Adrenal gland (tissue), 12 donors: ENCODE results near the gene CREG1. TPM values are rescaled to one million over a fixed set of nuclear protein-coding genes. Genes with fewer than 3 reads are reported as not detected.

Source experiments
- DNase-seq, 7 donors: peaks; one replicate each; pipeline ENCODE4 v3.0.0-alpha.2; 2019 to 2020
- H3K27ac ChIP-seq, 5 donors: fragments of 200-600 bp; sonication (generic) in 4 of 5; 1 replicate in 3 of 5; 2 replicates in 2 of 5; pipeline versions ENCODE4 v1.5.1 to v1.8.0; 2016 to 2020; ENCODE audit warnings: mild to moderate bottlenecking in 1 of 5
- H3K27me3 ChIP-seq: fragments of 200-600 bp; 2 replicates; pipeline ENCODE4 v1.8.0; 2021
- H3K36me3 ChIP-seq, 2 donors: fragments of 200-600 bp; replicated peaks in 1 of 2; 1 replicate in 1 of 2; 2 replicates in 1 of 2; pipeline versions ENCODE4 v1.5.1 to v1.8.0; 2018 to 2022
- H3K4me1 ChIP-seq, 2 donors: fragments of 200-600 bp; replicated peaks in 1 of 2; 1 replicate in 1 of 2; 2 replicates in 1 of 2; pipeline versions ENCODE4 v1.5.1 to v1.8.0; 2018 to 2021
- H3K4me3 ChIP-seq, 4 donors: fragments of 200-600 bp; sonication (generic) in 3 of 4; one replicate each; pipeline ENCODE4 v1.5.1; 2016 to 2018
- H3K9me3 ChIP-seq, 3 donors: fragments of 200-600 bp; sonication (generic) in 1 of 3; replicated peaks in 1 of 3; 1 replicate in 2 of 3; 2 replicates in 1 of 3; pipeline versions ENCODE4 v1.5.1 to v1.8.0; 2016 to 2021
- CTCF ChIP-seq, 6 experiments: fragments of 450-650 bp in 4 of 6; fragments of 200-600 bp in 2 of 6; sonication (generic) in 1 of 6; IDR thresholded peaks; 1 replicate in 5 of 6; 2 replicates in 1 of 6; pipeline versions ENCODE4 v1.5.1 to v1.8.0; 2016 to 2021; ENCODE audit warnings: antibody characterized with exemption in 6 of 6, mild to moderate bottlenecking in 2 of 6, moderate library complexity in 1 of 6
- POLR2A ChIP-seq, 2 donors: fragments of 450-650 bp; IDR thresholded peaks; one replicate each; pipeline ENCODE4 v1.6.1; 2017; ENCODE audit warnings: antibody characterized with exemption in 2 of 2, mild to moderate bottlenecking in 2 of 2, moderate library complexity in 1 of 2
- WGBS, 4 donors: extraction: QIAGEN DNeasy Blood & Tissue Kit in 2 of 4; methylation state at CpG; one replicate each; pipeline versions ENCODE4 v1.1.5 to v1.1.7; 2013 to 2017; 5-methylcytosine and 5-hydroxymethylcytosine counted together
- intact Hi-C, 2 donors: fragments of 100-400 bp; cut with DNase I; formaldehyde crosslinking; loops; one replicate each; pipeline versions ENCODE4 v1.14.1 to v1.15.0; 2022 to 2023
- polyA plus RNA-seq, 3 donors: library from polyadenylated mRNA; stranded (reverse); fragments of 200-250 nt in 2 of 3; fragments of 350-450 nt in 1 of 3; fragmentation: Illumina TruSeq in 1 of 3; extraction: RNeasy Lipid Tissue Mini Kit (QIAGEN cat#74804) in 1 of 3; gene quantifications; one replicate each; pipeline ENCODE4 v1.2.3, GENCODE V29; 2013 to 2014
- total RNA-seq, 9 donors: library from RNA; depleted of rRNA in 4 of 9; stranded (reverse); fragments of >200 nt in 4 of 9; fragments of 120-200 nt in 1 of 9; fragmentation: NEBNext Ultra II Directional in 1 of 9; extraction: Animal tissue kit (Norgen Biotek cat#: 25700) in 1 of 9; gene quantifications; one replicate each; pipeline versions ENCODE4 v1.1.0 to v1.2.4, GENCODE V29; 2013 to 2023
- donor health status: healthy with polysubstance abuse.
- donor health status: Bipolar disorder and iron deficiency.
- donor health status: DM: yes; HTN: yes; CAD: no.
- donor health status: DM: no; HTN: no; CAD: no.
- donor health status: DM: no; HTN: no; CAD: no.
- donor health status: DM: yes; HTN: yes; CAD: no.

CREG1 gene
- total and polyA plus RNA-seq, 12 donors = 69.8 to 605 (median 227) TPM

- Histone ChIP-seq H3K27ac (no peak overlapping the region), H3K4me1 (no peaks in the 10 kb centered on the region), H3K36me3 (no peaks in the 10 kb centered on the region), H3K27me3 (no peaks in the 10 kb centered on the region), H3K9me3 (no peaks in the 10 kb centered on the region), H3K4me3 (no peak overlapping the region)
- intact Hi-C loops = no loop called here
- no peak for TF ChIP-seq CTCF (IDR thresholded peaks at IDR 0.05)
- TF ChIP-seq POLR2A (IDR thresholded peaks at IDR 0.05) = no peak
- WGBS, 4 donors = 72 to 83% (median 79%) methylated on average over 2 of the region's 2 CpGs
- DNase-seq = no peak
Observed at GRCh38 chr1:167588361-167588760, 34.8 kb upstream of the CREG1 start.

- Histone ChIP-seq H3K9me3 (no peaks in the 10 kb centered on the region), H3K4me3 (no peak overlapping the region), H3K36me3 (no peaks in the 10 kb centered on the region), H3K27ac (no peak overlapping the region), H3K4me1 (no peaks in the 10 kb centered on the region), H3K27me3 (no peaks in the 10 kb centered on the region)
- 78 to 90% (median 80%) methylated on average over 1 of the region's 1 CpG for WGBS, 4 donors
- intact Hi-C loops = no loop called here
- TF ChIP-seq POLR2A (IDR thresholded peaks at IDR 0.05) = no peak
- TF ChIP-seq CTCF (IDR thresholded peaks at IDR 0.05) = no peak
- no peak for DNase-seq
Observed at GRCh38 chr1:167587872-167588271, 34.3 kb upstream of the CREG1 start.

- TF ChIP-seq POLR2A (IDR thresholded peaks at IDR 0.05) = no peak
- TF ChIP-seq CTCF (IDR thresholded peaks at IDR 0.05) = no peak
- 92 to 93% (median 92%) methylated on average over 2 of the region's 2 CpGs; no CpG with 5 or more reads in 1 of the 4 donors for WGBS, 4 donors
- Histone ChIP-seq H3K9me3 (no peaks in the 10 kb centered on the region), H3K4me3 (no peak overlapping the region), H3K27me3 (no peaks in the 10 kb centered on the region), H3K27ac (no peak overlapping the region), H3K36me3 (no peaks in the 10 kb centered on the region), H3K4me1 (no peaks in the 10 kb centered on the region)
- intact Hi-C loops = no loop called here
- no peak for DNase-seq
Observed at GRCh38 chr1:167587342-167587741, 33.8 kb upstream of the CREG1 start.

- Histone ChIP-seq H3K27me3 (no peaks in the 10 kb centered on the region), H3K4me3 (no peak overlapping the region), H3K27ac (no peak overlapping the region), H3K4me1 (no peaks in the 10 kb centered on the region), H3K36me3 (no peaks in the 10 kb centered on the region), H3K9me3 (no peaks in the 10 kb centered on the region)
- DNase-seq = no peak
- intact Hi-C loops = no loop called here
- WGBS, 4 donors = 84 to 90% (median 87%) methylated on average over 3 of the region's 3 CpGs
- no peak for TF ChIP-seq POLR2A (IDR thresholded peaks at IDR 0.05)
- no peak for TF ChIP-seq CTCF (IDR thresholded peaks at IDR 0.05)
Observed at GRCh38 chr1:167584581-167584980, 31.0 kb upstream of the CREG1 start.
